Suprapubic skin (tissue), 4 donors: Measurements from ENCODE around the gene EPG5. TPM values are rescaled to one million over a fixed set of nuclear protein-coding genes. Genes with fewer than 3 reads are reported as not detected.

Experiments used
- DNase-seq, 2 donors: peaks; one replicate each; pipeline ENCODE4 v3.0.0-alpha.2; 2019; ENCODE audit warnings: low spot score in 2 of 2
- H3K27ac ChIP-seq: fragments of 200-600 bp; sonication (generic); one replicate; pipeline ENCODE4 v1.5.1; 2019
- H3K27me3 ChIP-seq: fragments of 200-600 bp; sonication (generic); one replicate; pipeline ENCODE4 v1.5.1; 2019
- H3K36me3 ChIP-seq: fragments of 200-600 bp; sonication (generic); one replicate; pipeline ENCODE4 v1.5.1; 2019
- H3K4me1 ChIP-seq: fragments of 200-600 bp; sonication (generic); one replicate; pipeline ENCODE4 v1.5.1; 2019
- H3K4me3 ChIP-seq: fragments of 200-600 bp; sonication (generic); one replicate; pipeline ENCODE4 v1.5.1; 2019; ENCODE audit warnings: mild to moderate bottlenecking
- H3K9me3 ChIP-seq: fragments of 200-600 bp; sonication (generic); one replicate; pipeline ENCODE4 v1.5.1; 2019
- EP300 ChIP-seq: sonication (generic); formaldehyde crosslinking; IDR thresholded peaks from one replicate; pipeline ENCODE4 v1.6.1; 2017; ENCODE audit warnings: antibody characterized with exemption
- POLR2A ChIP-seq, 2 donors: fragments of 450-650 bp; IDR thresholded peaks; one replicate each; pipeline ENCODE4 v1.6.1; 2017; ENCODE audit warnings: antibody characterized with exemption in 2 of 2, mild to moderate bottlenecking in 2 of 2, moderate library complexity in 2 of 2
- POLR2AphosphoS5 ChIP-seq, 3 donors: sonication (generic); formaldehyde crosslinking; IDR thresholded peaks; one replicate each; pipeline ENCODE4 v1.6.1; 2017; ENCODE audit warnings: antibody characterized with exemption in 3 of 3
- WGBS: methylation state at CpG from one replicate; pipeline ENCODE4 v1.1.5; 2018; 5-methylcytosine and 5-hydroxymethylcytosine counted together
- total RNA-seq, 4 donors: library from RNA; depleted of rRNA; stranded (reverse); fragments of >200 nt; gene quantifications; one replicate each; pipeline ENCODE4 v1.1.0, GENCODE V29; 2016
- TF ChIP-seq, protein P1 (sequence below), 2 donors: fragments of 200-600 bp in 1 of 2; fragments of 450-650 bp in 1 of 2; sonication (generic) in 1 of 2; IDR thresholded peaks; one replicate each; pipeline ENCODE4 v1.5.1; 2016 to 2019; ENCODE audit warnings: antibody characterized with exemption in 2 of 2, mild to moderate bottlenecking in 1 of 2, moderate library complexity in 1 of 2

The EPG5 gene
- total RNA-seq, 4 donors from 2014 or later, result 31.5 to 107 (median 53.5) TPM

DNA sequence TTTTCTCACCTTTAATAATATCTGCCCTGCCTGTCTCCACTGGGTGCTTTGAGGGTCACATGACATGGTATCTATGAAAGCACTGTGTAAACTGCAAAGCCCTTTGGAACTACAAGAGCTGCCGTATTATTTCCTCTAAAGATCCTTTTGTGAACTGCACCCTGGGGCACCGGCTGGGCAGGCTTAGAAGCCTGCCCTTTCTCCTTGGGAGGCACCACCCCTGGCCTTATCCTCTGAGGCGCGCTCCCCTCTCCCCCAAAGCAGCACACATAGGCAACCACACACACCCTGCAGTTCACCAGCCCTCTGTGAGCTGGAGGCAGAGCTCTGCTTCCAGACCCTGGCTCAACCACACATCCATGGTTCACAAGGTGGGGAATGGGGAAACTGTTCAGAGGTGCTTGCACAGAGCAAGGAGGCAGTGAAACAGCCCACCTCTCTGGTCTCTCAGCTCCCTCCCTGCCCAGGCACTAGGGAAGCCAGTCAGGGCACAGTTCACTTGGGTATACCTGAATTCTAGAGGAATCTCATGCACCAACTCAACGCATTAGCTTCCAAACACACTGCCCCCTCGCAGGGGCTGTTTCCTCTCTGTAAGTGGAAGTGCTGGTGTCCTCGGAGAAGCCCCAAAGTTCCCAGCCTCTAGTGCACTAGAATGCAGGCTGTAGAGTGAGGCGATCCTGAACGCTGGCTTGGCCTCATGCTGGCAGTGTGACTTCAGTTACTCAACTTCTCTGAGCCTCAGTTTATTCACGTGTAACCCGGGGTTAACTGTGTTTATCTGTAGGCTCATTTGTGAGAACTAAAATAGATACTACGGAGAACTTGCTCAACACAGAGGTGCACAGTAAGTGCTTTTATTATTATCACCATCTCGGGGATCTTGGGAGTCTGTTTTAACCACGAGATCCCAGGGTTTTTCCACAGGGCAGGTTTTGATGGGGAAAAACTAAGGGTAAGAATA, 130.6 kb downstream of the EPG5 start:
- H3K27me3 ChIP-seq, result peaks cover 26% of the 10 kb centered on the region
- H3K4me3 ChIP-seq, result no peak overlapping the region
- H3K36me3 ChIP-seq, result no peaks in the 10 kb centered on the region
- TF ChIP-seq POLR2A (IDR thresholded peaks at IDR 0.05) (no peak), EP300 (no peak)
- TF ChIP-seq, protein P1, sequence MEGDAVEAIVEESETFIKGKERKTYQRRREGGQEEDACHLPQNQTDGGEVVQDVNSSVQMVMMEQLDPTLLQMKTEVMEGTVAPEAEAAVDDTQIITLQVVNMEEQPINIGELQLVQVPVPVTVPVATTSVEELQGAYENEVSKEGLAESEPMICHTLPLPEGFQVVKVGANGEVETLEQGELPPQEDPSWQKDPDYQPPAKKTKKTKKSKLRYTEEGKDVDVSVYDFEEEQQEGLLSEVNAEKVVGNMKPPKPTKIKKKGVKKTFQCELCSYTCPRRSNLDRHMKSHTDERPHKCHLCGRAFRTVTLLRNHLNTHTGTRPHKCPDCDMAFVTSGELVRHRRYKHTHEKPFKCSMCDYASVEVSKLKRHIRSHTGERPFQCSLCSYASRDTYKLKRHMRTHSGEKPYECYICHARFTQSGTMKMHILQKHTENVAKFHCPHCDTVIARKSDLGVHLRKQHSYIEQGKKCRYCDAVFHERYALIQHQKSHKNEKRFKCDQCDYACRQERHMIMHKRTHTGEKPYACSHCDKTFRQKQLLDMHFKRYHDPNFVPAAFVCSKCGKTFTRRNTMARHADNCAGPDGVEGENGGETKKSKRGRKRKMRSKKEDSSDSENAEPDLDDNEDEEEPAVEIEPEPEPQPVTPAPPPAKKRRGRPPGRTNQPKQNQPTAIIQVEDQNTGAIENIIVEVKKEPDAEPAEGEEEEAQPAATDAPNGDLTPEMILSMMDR (IDR thresholded peaks at IDR 0.05), result no peak
- DNase-seq, result no peak
- peak overlapping the region; percentile 12 for H3K27ac ChIP-seq
- H3K9me3 ChIP-seq, result no peaks in the 10 kb centered on the region
- WGBS, result 63% methylated on average over 10 of the region's 14 CpGs
- H3K4me1 ChIP-seq, result peaks cover 25% of the 10 kb centered on the region

DNA sequence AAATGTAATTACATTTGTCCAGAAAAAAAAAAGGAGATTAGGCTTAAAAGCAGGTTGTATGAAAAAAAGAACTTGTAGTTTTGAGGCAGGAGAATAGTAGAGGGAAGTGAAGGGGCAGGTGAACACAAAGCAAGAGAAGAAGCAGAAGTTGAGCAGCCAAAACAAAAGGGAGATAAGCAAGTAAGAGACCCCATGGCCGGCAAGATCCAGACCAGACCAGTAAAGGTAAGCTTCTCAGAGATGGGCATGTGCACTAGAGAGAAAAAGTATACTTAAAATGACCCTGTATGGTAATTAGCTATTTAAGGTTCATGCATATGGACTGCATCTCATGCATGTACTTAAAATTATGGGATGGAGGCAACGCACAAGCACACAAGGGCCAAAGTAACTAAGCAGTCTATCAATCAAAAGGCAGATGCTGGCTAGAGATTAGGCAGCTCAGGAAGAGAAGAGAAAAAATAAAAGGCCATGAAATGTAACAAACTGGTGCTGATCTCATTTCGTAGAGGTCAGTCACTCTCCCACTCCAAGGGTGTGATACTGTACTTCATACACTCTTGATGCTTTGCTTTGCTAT, 132.0 kb downstream of the EPG5 start:
- WGBS, result 65% methylated on average over 3 of the region's 3 CpGs
- H3K27ac ChIP-seq, result no peak overlapping the region
- no peaks in the 10 kb centered on the region for H3K36me3 ChIP-seq
- no peak overlapping the region for H3K4me3 ChIP-seq
- no peaks in the 10 kb centered on the region for H3K9me3 ChIP-seq
- DNase-seq, result no peak
- peaks cover 24% of the 10 kb centered on the region for H3K27me3 ChIP-seq
- TF ChIP-seq EP300, result no peak
- TF ChIP-seq, protein P1 (IDR thresholded peaks at IDR 0.05), result no peak
- TF ChIP-seq POLR2AphosphoS5 (IDR thresholded peaks at IDR 0.05), result no peak
- TF ChIP-seq POLR2A (IDR thresholded peaks at IDR 0.05), result no peak
- H3K4me1 ChIP-seq, result peaks cover 25% of the 10 kb centered on the region

DNA sequence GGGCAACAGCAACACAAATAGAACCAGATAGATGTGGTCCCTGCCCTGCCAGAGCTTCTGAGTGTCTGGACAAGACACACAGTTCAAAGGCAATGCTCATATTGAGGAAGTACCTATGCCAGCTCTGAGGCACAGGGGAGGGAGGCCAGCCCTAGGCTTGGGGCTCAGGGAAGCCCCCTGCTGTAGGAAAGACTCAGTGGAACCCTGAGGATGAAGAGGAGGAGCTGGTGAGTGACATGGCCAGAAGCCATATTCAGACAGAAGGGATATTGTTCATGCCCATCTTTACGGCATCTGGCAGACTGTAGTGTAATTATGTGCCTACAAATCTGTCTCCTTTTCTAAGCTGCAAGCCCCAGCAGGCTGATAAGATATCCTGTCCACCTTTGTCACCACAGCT, 132.8 kb downstream of the EPG5 start:
- WGBS, result 64% methylated on average over 1 of the region's 1 CpG
- no peak for DNase-seq
- no peaks in the 10 kb centered on the region for H3K9me3 ChIP-seq
- peaks cover 26% of the 10 kb centered on the region for H3K4me1 ChIP-seq
- TF ChIP-seq EP300 (no peak), POLR2A (IDR thresholded peaks at IDR 0.05) (no peak)
- TF ChIP-seq, protein P1 (IDR thresholded peaks at IDR 0.05), result no peak
- no peak overlapping the region for H3K4me3 ChIP-seq
- peaks cover 23% of the 10 kb centered on the region for H3K27me3 ChIP-seq
- no peak overlapping the region for H3K27ac ChIP-seq
- H3K36me3 ChIP-seq, result no peaks in the 10 kb centered on the region

DNA sequence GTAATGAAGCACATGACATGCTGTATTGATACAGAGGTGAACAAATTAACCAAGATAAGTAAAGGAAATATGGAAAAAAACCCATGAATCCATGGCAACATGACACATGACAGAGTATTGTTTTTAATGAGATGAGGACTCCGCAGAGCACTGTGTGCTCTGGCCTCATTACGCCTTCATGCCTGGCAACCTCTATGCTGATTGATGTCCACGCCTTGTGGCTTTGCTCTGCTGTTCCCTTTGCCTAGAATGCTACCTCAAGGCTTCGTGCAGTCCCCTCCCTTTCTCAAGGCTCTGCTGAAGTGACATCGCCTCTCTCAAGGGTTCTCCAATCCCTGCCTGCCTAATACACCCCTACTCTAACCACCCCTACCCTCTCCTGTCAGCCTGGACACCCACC, 133.3 kb downstream of the EPG5 start:
- H3K36me3 ChIP-seq, result no peaks in the 10 kb centered on the region
- DNase-seq, result no peak
- peaks cover 26% of the 10 kb centered on the region for H3K4me1 ChIP-seq
- no peak overlapping the region for H3K4me3 ChIP-seq
- H3K9me3 ChIP-seq, result no peaks in the 10 kb centered on the region
- peaks cover 19% of the 10 kb centered on the region for H3K27me3 ChIP-seq
- no peak overlapping the region for H3K27ac ChIP-seq
- 56% methylated on average over 5 of the region's 5 CpGs for WGBS
- TF ChIP-seq, protein P1 (IDR thresholded peaks at IDR 0.05), result no peak
- TF ChIP-seq POLR2AphosphoS5 (IDR thresholded peaks at IDR 0.05), result no peak
- TF ChIP-seq POLR2A (IDR thresholded peaks at IDR 0.05), result no peak
- no peak for TF ChIP-seq EP300

DNA sequence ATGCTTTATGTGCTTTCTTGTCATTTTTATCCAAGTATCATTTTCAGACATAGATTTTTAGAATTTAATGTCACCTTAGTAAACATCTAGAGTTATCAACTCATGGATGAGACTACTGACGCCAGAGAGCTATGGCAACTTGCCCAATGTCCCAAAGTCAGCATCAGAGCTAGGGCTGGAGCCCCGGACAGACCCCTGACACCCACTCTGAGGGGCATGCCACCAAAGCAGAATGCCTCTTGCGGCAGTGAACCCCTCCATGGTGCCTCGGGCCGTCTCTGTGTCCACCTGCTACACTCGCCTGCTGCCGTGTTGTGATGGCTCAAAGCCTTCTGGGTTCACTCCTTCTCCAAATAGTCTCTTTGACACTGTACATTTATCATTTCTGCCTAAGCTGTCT, 136.2 kb downstream of the EPG5 start:
- H3K27me3 ChIP-seq, result no peaks in the 10 kb centered on the region
- no peaks in the 10 kb centered on the region for H3K9me3 ChIP-seq
- no peak for DNase-seq
- WGBS, result 73% methylated on average over 7 of the region's 7 CpGs
- H3K4me1 ChIP-seq, result peaks cover 15% of the 10 kb centered on the region
- TF ChIP-seq POLR2A (IDR thresholded peaks at IDR 0.05) (no peak), EP300 (no peak), POLR2AphosphoS5 (IDR thresholded peaks at IDR 0.05) (no peak)
- TF ChIP-seq, protein P1 (IDR thresholded peaks at IDR 0.05), result no peak
- no peaks in the 10 kb centered on the region for H3K36me3 ChIP-seq
- no peak overlapping the region for H3K27ac ChIP-seq
- no peak overlapping the region for H3K4me3 ChIP-seq
